GM15510 (cell line): ENCODE results near the gene SLC48A1.

Source experiments
- POLR2A ChIP-seq: IDR thresholded peaks from 3 replicates; pipeline ENCODE4 v1.6.1; 2011; ENCODE audit warnings: borderline replicate concordance; ENCODE audit not compliant: insufficient read length; ENCODE audit errors: extremely low read depth

The SLC48A1 gene

DNA sequence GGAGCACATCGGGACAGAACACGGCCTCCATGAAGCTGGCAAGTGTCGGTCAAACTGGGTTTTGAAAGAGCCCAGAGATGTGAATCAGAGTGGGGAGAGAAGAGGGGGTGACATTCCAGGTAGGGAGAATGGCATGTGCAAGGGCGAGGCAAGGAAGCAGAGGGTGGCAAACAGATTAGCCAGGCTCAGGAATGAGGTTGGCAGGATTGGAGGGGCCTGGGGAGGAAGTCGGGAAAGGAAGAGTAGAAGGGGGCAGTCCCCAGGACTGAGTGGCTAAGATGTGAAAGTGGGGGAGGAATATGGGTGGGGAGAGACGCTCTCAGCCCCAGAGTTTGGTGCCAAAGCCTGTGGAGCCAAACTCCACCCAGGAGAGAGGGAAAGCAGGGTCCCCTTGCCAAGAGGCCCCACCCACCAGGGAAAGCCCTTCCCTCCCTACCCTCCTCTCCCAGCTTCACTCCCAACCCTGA is 52.2 kb downstream of the SLC48A1 start:
- no peak for TF ChIP-seq POLR2A

DNA sequence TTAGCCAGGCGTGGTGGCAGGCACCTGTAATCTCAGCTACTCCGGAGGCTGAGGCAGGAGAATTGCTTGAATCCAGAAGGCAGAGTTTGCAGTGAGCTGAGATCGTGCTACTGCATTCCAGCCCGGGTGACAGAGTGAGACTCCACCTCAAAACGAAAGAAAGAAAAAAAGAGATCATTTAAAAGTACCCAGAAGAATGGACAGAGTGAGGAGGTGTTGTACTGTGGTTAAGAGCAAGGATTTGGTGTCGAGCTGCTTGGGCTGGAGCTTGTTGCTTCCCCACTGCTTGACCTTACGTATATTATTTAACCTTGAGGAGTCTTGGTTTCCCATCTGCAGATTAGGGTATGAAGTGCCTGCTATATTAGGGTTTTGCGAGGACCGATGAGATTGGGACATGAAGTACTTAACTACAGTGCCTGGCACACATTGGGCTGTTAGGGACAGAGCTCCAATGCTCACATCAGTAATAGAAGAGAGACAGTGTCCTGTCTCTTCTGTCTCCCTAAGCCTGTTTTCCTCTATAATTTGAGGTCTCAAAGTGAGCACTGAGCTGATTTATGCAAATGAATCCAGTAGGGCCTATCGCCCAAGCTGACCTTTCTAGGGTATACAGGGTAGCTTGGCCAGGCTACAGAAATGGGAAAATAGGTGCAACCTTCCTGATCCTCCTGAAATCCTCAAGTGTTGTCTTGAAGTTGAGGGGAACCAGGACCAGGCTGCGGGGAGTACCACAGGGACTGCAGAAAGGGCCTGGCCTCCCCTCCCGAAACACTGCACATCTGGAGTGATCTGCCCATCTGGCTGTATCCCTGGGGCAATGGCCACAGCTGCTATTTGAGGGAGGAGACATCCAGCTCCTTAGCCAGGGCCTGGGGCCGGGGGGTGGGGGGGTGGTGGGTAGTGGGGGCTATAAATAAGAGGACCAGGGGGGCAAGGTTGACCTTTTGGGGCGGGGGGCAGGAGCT is 55.3 kb downstream of the SLC48A1 start:
- no peak for TF ChIP-seq POLR2A

- TF ChIP-seq POLR2A, result no peak
These were observed 56.0 kb downstream of the SLC48A1 start for GRCh38 chr12:47828976-47829482.

GRCh38 chr12:47829584-47829983 is 56.5 kb downstream of the SLC48A1 start:
- TF ChIP-seq POLR2A, result no peak
